Testis (tissue), 2 donors: ENCODE data around the gene RAB12.

Source experiments
- POLR2A ChIP-seq: fragments of 450-650 bp; IDR thresholded peaks from one replicate; pipeline ENCODE4 v1.6.1; 2017; ENCODE audit warnings: antibody characterized with exemption, mild to moderate bottlenecking, moderate library complexity
- TF ChIP-seq, protein P1 (sequence below), 3 experiments: fragments of 450-650 bp in 2 of 3; fragments of 200-600 bp in 1 of 3; sonication (generic) in 1 of 3; IDR thresholded peaks; one replicate each; pipeline ENCODE4 v1.5.1; 2016 to 2019; ENCODE audit warnings: antibody characterized with exemption in 3 of 3, mild to moderate bottlenecking in 2 of 3, moderate library complexity in 1 of 3

DNA sequence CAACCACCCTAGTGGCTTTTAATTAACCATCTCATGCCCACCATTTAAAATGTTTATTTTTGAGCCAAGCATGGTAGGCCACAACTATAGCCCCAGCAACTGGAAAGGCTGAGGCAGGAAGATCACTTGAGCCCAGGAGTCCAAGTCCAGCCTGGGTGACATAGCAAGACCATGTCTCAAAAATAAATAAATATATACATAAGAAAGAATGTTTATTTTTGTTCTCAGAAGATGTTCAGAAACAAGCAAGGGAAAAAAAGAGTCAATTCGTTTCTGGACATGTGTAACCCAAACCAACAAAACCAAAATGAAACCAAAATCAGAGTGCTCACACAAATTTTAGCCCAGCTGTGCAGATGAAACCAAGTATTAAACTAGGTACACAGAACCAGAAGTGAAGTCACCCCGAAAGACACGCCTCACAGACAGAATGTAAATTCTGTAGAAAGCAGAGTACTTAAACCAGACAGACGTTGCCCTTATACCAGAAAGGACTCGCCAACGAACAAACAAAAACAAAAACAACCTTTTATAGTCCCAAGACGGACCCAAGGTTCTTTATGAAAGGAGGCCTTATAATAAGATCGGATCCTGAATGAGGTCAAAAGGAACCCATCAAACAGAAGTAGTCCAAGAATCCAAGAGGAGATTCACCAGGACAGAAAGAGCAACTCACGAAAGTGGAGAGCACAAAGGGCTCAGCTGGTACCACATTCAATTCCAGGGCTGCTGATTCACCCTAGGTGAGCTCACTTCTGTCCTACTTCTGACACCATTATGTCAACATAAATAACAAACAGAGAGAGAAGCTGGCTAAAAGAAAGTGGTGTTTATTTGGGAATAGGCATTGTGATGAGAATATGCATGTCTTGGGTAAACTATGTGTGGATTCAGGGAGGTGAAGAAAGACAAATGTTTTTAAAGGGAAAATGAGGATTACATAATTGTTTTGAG lies 64.3 kb downstream of the RAB12 start:
- TF ChIP-seq, protein P1, sequence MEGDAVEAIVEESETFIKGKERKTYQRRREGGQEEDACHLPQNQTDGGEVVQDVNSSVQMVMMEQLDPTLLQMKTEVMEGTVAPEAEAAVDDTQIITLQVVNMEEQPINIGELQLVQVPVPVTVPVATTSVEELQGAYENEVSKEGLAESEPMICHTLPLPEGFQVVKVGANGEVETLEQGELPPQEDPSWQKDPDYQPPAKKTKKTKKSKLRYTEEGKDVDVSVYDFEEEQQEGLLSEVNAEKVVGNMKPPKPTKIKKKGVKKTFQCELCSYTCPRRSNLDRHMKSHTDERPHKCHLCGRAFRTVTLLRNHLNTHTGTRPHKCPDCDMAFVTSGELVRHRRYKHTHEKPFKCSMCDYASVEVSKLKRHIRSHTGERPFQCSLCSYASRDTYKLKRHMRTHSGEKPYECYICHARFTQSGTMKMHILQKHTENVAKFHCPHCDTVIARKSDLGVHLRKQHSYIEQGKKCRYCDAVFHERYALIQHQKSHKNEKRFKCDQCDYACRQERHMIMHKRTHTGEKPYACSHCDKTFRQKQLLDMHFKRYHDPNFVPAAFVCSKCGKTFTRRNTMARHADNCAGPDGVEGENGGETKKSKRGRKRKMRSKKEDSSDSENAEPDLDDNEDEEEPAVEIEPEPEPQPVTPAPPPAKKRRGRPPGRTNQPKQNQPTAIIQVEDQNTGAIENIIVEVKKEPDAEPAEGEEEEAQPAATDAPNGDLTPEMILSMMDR (IDR thresholded peaks at IDR 0.05): no peak
- no peak for TF ChIP-seq POLR2A
